ENCODE data around the gene CLOCK. TPM values are rescaled to one million over a fixed set of nuclear protein-coding genes. Genes with fewer than 3 reads are reported as not detected.

The CLOCK gene
- total and polyA plus RNA-seq, 2 of the 8 experiments (the other 6 are each of a cell fraction or from before 2014, with no cell fraction given): 7.7 to 24.2 TPM

DNA sequence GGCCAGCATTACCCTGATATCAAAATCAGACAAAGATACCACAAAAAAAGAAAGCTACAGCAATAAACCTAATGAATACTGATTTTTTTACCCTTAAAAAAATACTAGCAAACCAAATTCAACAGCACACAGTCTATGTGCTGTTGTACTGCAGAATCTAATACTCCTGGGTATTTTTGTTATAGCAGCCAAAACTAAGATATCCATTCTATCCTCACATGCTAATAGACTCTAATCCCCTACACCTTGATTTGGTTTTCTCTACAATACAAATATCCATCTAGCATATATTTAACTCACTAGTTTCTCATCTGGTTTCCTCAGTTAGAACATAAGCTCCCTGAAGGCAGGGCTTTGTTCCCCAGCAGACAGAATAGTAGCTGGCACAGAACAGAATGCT lies 12.4 kb downstream of the CLOCK start:
- Histone ChIP-seq H3K9ac (replicated peaks in 1 of 4; ENCODE audit: extremely low read depth in 1 of 4, low read depth in 3 of 4, low read length in 3 of 4) (no peak overlapping the region), H2BK5ac (ENCODE audit: low read depth, low read length) (no peak overlapping the region), H3K27me3 (replicated peaks in 1 of 4; ENCODE audit: control insufficient read depth in 3 of 4, extremely low read depth in 1 of 4, insufficient read depth in 3 of 4, low read length in 3 of 4) (no peaks in the 10 kb centered on the region), H3K4me3 (ENCODE audit: extremely low read depth in 1 of 4, insufficient read depth in 2 of 4, low read depth in 3 of 4, low read length in 4 of 4) (no peak overlapping the region), H2BK12ac (ENCODE audit: low read depth, low read length) (no peak overlapping the region), H2BK20ac (ENCODE audit: low read length) (no peak overlapping the region), H3K27ac (ENCODE audit: low read depth, low read length) (no peak overlapping the region), H2AFZ (ENCODE audit: low read length) (no peak overlapping the region), H3K18ac (ENCODE audit: extremely low read depth, low read length) (no peak overlapping the region), H2BK15ac (ENCODE audit: low read length) (no peak overlapping the region), H3K23ac (ENCODE audit: insufficient read length) (no peak overlapping the region), H3K9me3 (ENCODE audit: insufficient read depth in 2 of 2, low read depth in 1 of 2, low read length in 1 of 2) (no peaks in the 10 kb centered on the region; a peak in 1 of 4 replicates), H4K8ac (ENCODE audit: extremely low read depth, insufficient read depth, low read length) (no peak overlapping the region), H3K14ac (ENCODE audit: insufficient read length) (no peak overlapping the region), H3K56ac (replicated peaks; ENCODE audit: insufficient read length, low read depth, low read length) (no peak overlapping the region), H3K79me2 (ENCODE audit: control insufficient read depth in 1 of 2, insufficient read depth in 2 of 2, low read length in 2 of 2) (peaks cover 4 to 98% of the 10 kb centered on the region in 2 experiments; a peak in 3 of 4 replicates), H4K20me1 (replicated peaks in 1 of 2; ENCODE audit: control insufficient read depth in 1 of 2, insufficient read depth in 2 of 2, low read length in 2 of 2) (no peaks in the 10 kb centered on the region), H3K4ac (replicated peaks; ENCODE audit: insufficient read length, low read depth, low read length) (no peak overlapping the region), H2AK5ac (ENCODE audit: low read depth, low read length) (no peak overlapping the region), H2BK120ac (replicated peaks; ENCODE audit: low read depth, low read length) (no peak overlapping the region), H3K4me2 (ENCODE audit: insufficient read depth in 1 of 2, low read depth in 2 of 2, low read length in 2 of 2) (no peak overlapping the region), H3K4me1 (replicated peaks in 1 of 4; ENCODE audit: control insufficient read depth in 3 of 4, insufficient read depth in 4 of 4, low read length in 3 of 4) (0 out of 7 replicates have a peak, but pooled peaks cover 0 to 4% (median 0%) of the 10 kb centered on the region in 4 experiments), H3K79me1 (ENCODE audit: low read depth, low read length) (no peaks in the 10 kb centered on the region; the same call in 1 of the 2 replicates), H4K5ac (ENCODE audit: insufficient read length, low read depth, low read length) (no peak overlapping the region), H3K23me2 (ENCODE audit: low read depth, low read length) (no peaks in the 10 kb centered on the region), H4K91ac (replicated peaks; ENCODE audit: insufficient read length, low read length) (no peak overlapping the region), H3K36me3 (ENCODE audit: control insufficient read depth in 2 of 4, insufficient read depth in 4 of 4, low read length in 3 of 4) (no peaks in the 10 kb centered on the region; a peak in 1 of 8 replicates)
- FAIRE-seq (no peak), DNase-seq (ENCODE audit: low read depth in 1 of 2, low spot score in 2 of 2) (no peak)
- no peak for TF ChIP-seq EP300 (IDR thresholded peaks at IDR 0.05; ENCODE audit: borderline replicate concordance in 1 of 2, low read depth in 2 of 2, low read length in 2 of 2)
- TF ChIP-seq, protein P1, sequence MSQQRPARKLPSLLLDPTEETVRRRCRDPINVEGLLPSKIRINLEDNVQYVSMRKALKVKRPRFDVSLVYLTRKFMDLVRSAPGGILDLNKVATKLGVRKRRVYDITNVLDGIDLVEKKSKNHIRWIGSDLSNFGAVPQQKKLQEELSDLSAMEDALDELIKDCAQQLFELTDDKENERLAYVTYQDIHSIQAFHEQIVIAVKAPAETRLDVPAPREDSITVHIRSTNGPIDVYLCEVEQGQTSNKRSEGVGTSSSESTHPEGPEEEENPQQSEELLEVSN (IDR thresholded peaks at IDR 0.05): no peak
- TF ChIP-seq SAP30 (IDR thresholded peaks at IDR 0.05; ENCODE audit: insufficient read depth, insufficient replicate concordance, low read length): no peak
- no peak for TF ChIP-seq TAF7 (optimal IDR thresholded peaks at IDR 0.05; ENCODE audit: borderline replicate concordance, low read depth, low read length)
- no peak for TF ChIP-seq SUZ12 (IDR thresholded peaks at IDR 0.05; ENCODE audit: low read length)
- TF ChIP-seq, protein P2, sequence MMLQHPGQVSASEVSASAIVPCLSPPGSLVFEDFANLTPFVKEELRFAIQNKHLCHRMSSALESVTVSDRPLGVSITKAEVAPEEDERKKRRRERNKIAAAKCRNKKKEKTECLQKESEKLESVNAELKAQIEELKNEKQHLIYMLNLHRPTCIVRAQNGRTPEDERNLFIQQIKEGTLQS (IDR thresholded peaks at IDR 0.05; ENCODE audit: insufficient read depth, low read depth, low read length): no peak
- TF ChIP-seq BRCA1 (IDR thresholded peaks at IDR 0.05; ENCODE audit: low read depth, low read length): no peak
- no peak for TF ChIP-seq ZNF274 (IDR thresholded peaks at IDR 0.05; ENCODE audit: borderline replicate concordance, extremely low read depth, low read length)
- ChIA-PET POLR2A (ENCODE audit: partially characterized antibody) (interaction anchor here (1.1 kb wide), 1 partner anchor 11 kb away, joined by 5 read pairs; no protein-coding TSS in a partner anchor), CTCF (ENCODE audit: partially characterized antibody) (no interaction called here)

Data from H1 (cell line).